GM12864 (cell line): ENCODE data around the gene ZNF365.

Experiments used
- DNase-seq: peaks from one replicate; pipeline ENCODE4 v3.0.0-alpha.2; 2011; ENCODE audit warnings: low read depth
- H3K4me3 ChIP-seq: 2 replicates; pipeline ENCODE4 v1.5.1; 2011; ENCODE audit warnings: mild to moderate bottlenecking, low read depth, low read length, control low read depth
- CTCF ChIP-seq: IDR thresholded peaks from 2 replicates; pipeline ENCODE4 v1.5.1; 2011; ENCODE audit warnings: low read depth, mild to moderate bottlenecking, moderate library complexity, low read length, control low read depth, inconsistent platforms; ENCODE audit errors: missing control alignments

ZNF365 gene

GRCh38 chr10:62433901-62434300, 59.7 kb downstream of the ZNF365 start:
- TF ChIP-seq CTCF, result no peak
- no peak for DNase-seq
- no peak overlapping the region for H3K4me3 ChIP-seq

GRCh38 chr10:62437696-62438095, 63.5 kb downstream of the ZNF365 start:
- peak; percentile 59 for TF ChIP-seq CTCF
- H3K4me3 ChIP-seq, result no peak overlapping the region
- DNase-seq, result no peak

GRCh38 chr10:62442006-62442405, 67.8 kb downstream of the ZNF365 start:
- H3K4me3 ChIP-seq, result no peak overlapping the region
- no peak for TF ChIP-seq CTCF
- DNase-seq, result no peak

- no peak for DNase-seq
- no peak for TF ChIP-seq CTCF
- H3K4me3 ChIP-seq, result no peak overlapping the region
Observed at GRCh38 chr10:62442894-62443669, 68.9 kb downstream of the ZNF365 start.

- no peak overlapping the region for H3K4me3 ChIP-seq
- no peak for TF ChIP-seq CTCF
- no peak for DNase-seq
Observed at GRCh38 chr10:62443866-62444265, 69.7 kb downstream of the ZNF365 start.

GRCh38 chr10:62446627-62447026, 72.5 kb downstream of the ZNF365 start:
- no peak overlapping the region for H3K4me3 ChIP-seq
- no peak for DNase-seq
- no peak for TF ChIP-seq CTCF

GRCh38 chr10:62450912-62451610, 76.9 kb downstream of the ZNF365 start:
- H3K4me3 ChIP-seq, result no peak overlapping the region
- DNase-seq, result no peak

More at GRCh38 chr10:62450912-62451610, 76.9 kb downstream of the ZNF365 start:
- no peak for TF ChIP-seq CTCF
